Stimulated activated naive B cell treated with anti-CD40 and anti-IgM and Interleukin-4, amounts not matched to agents 10 μg/mL and 1 μg/mL and 100 μg/mL, for 72 hours (primary cell): ENCODE measurements around the gene DYDC2.
"Not testable (repeated sequence)": the region's sequence is repeated elsewhere in the genome, so short reads cannot be mapped to it uniquely, and the experiment has no call there.

ENCODE experiments used
- ATAC-seq, 2 donors: fragments of 150-1000 bp; cut with Tn5 transposase; replicated peaks; 2 replicates each; pipeline ENCODE4 v1.10.0; 2021; ENCODE audit warnings: moderate library complexity in 1 of 2
- DNase-seq: peaks from one replicate; pipeline ENCODE4 v3.0.0; 2021
- H3K27ac Mint-ChIP-seq: one replicate; pipeline ENCODE4 v1.8.0; 2022; ENCODE audit warnings: mild to moderate bottlenecking, mixed read lengths
- H3K27me3 Mint-ChIP-seq, 2 donors: one replicate each; pipeline ENCODE4 v1.8.0; 2022; ENCODE audit warnings: mixed read lengths in 2 of 2
- H3K36me3 Mint-ChIP-seq, 2 donors: one replicate each; pipeline ENCODE4 v1.8.0; 2022; ENCODE audit warnings: mixed read lengths in 2 of 2, mild to moderate bottlenecking in 1 of 2
- H3K4me1 Mint-ChIP-seq, 2 donors: one replicate each; pipeline ENCODE4 v1.8.0; 2022; ENCODE audit warnings: mixed read lengths in 2 of 2, mild to moderate bottlenecking in 1 of 2
- H3K4me3 Mint-ChIP-seq, 2 donors: one replicate each; pipeline ENCODE4 v1.8.0; 2022; ENCODE audit warnings: mild to moderate bottlenecking in 2 of 2, mixed read lengths in 2 of 2, moderate library complexity in 1 of 2
- H3K9me3 Mint-ChIP-seq, 2 donors: one replicate each; pipeline ENCODE4 v1.8.0; 2022; ENCODE audit warnings: mixed read lengths in 2 of 2, mild to moderate bottlenecking in 1 of 2

Gene DYDC2

GRCh38 chr10:80344912-80345311 lies 11.7 kb upstream of the DYDC2 start:
- DNase-seq = no peak
- Mint-ChIP-seq H3K9me3 (peaks cover 0 to 3% of the 10 kb centered on the region in 2 donors), H3K36me3 (no peaks in the 10 kb centered on the region), H3K4me1 (no peaks in the 10 kb centered on the region), H3K4me3 (no peak overlapping the region), H3K27ac (no peak overlapping the region), H3K27me3 (no peaks in the 10 kb centered on the region)
- ATAC-seq = no peak

GRCh38 chr10:80350251-80350650 lies 6.3 kb upstream of the DYDC2 start:
- Mint-ChIP-seq H3K27ac (no peak overlapping the region), H3K9me3 (no peaks in the 10 kb centered on the region), H3K4me1 (no peaks in the 10 kb centered on the region), H3K36me3 (no peaks in the 10 kb centered on the region), H3K27me3 (peaks cover 6 to 8% of the 10 kb centered on the region in 2 donors), H3K4me3 (no peak overlapping the region)
- ATAC-seq = no peak
- DNase-seq = no peak

- H3K4me3 Mint-ChIP-seq = no peak overlapping the region
- H3K27me3 Mint-ChIP-seq = peaks cover 12 to 18% of the 10 kb centered on the region in 2 donors
- no peaks in the 10 kb centered on the region for H3K9me3 Mint-ChIP-seq
- DNase-seq = no peak
- H3K36me3 Mint-ChIP-seq = no peaks in the 10 kb centered on the region
- ATAC-seq = no peak
- no peak overlapping the region for H3K27ac Mint-ChIP-seq
- H3K4me1 Mint-ChIP-seq = peaks cover 0 to 1% of the 10 kb centered on the region in 2 donors
Measured at GRCh38 chr10:80351220-80351619, 5.4 kb upstream of the DYDC2 start.

GRCh38 chr10:80356989-80357850 lies 639 bp downstream of the DYDC2 start:
- peaks cover 28 to 44% of the 10 kb centered on the region in 2 donors for H3K27me3 Mint-ChIP-seq
- H3K4me3 Mint-ChIP-seq = peak overlapping the region; percentile 86 to 90
- peak; percentile 23 to 26 for ATAC-seq
- H3K4me1 Mint-ChIP-seq = peaks cover 6 to 16% of the 10 kb centered on the region in 2 donors
- DNase-seq = no peak
- peak overlapping the region; percentile 25 for H3K27ac Mint-ChIP-seq
- no peaks in the 10 kb centered on the region for H3K9me3 Mint-ChIP-seq
- H3K36me3 Mint-ChIP-seq = no peaks in the 10 kb centered on the region

- Mint-ChIP-seq H3K27me3 (peaks cover 28 to 44% of the 10 kb centered on the region in 2 donors), H3K4me3 (peak overlapping the region in 1 of 2 donors; percentile 86), H3K9me3 (no peaks in the 10 kb centered on the region), H3K36me3 (no peaks in the 10 kb centered on the region), H3K27ac (no peak overlapping the region), H3K4me1 (peaks cover 6 to 16% of the 10 kb centered on the region in 2 donors)
- DNase-seq = no peak
- no peak for ATAC-seq
Measured at GRCh38 chr10:80357851-80358125, 1.2 kb downstream of the DYDC2 start.

GRCh38 chr10:80358925-80359324 lies 2.3 kb downstream of the DYDC2 start:
- ATAC-seq, H3K9me3 Mint-ChIP-seq, H3K4me3 Mint-ChIP-seq, H3K27ac Mint-ChIP-seq, H3K36me3 Mint-ChIP-seq, DNase-seq: not testable (repeated sequence)
- Mint-ChIP-seq H3K27me3 (peaks cover 28 to 44% of the 10 kb centered on the region in 2 donors), H3K4me1 (peaks cover 6 to 16% of the 10 kb centered on the region in 2 donors)

GRCh38 chr10:80359644-80360043 lies 3.1 kb downstream of the DYDC2 start:
- H3K27me3 Mint-ChIP-seq = peaks cover 28 to 42% of the 10 kb centered on the region in 2 donors
- no peak for ATAC-seq
- no peaks in the 10 kb centered on the region for H3K9me3 Mint-ChIP-seq
- H3K27ac Mint-ChIP-seq = no peak overlapping the region
- DNase-seq = no peak
- H3K36me3 Mint-ChIP-seq = no peaks in the 10 kb centered on the region
- H3K4me1 Mint-ChIP-seq = peaks cover 6 to 16% of the 10 kb centered on the region in 2 donors
- no peak overlapping the region for H3K4me3 Mint-ChIP-seq

GRCh38 chr10:80365510-80365909 lies 8.9 kb downstream of the DYDC2 start:
- H3K27me3 Mint-ChIP-seq = peaks cover 0 to 4% of the 10 kb centered on the region in 2 donors
- no peak overlapping the region for H3K27ac Mint-ChIP-seq
- DNase-seq (no peak), ATAC-seq (no peak)
- H3K36me3 Mint-ChIP-seq = peaks cover 4 to 8% of the 10 kb centered on the region in 2 donors
- peaks cover 8 to 12% of the 10 kb centered on the region in 2 donors for H3K9me3 Mint-ChIP-seq
- no peak overlapping the region for H3K4me3 Mint-ChIP-seq
- H3K4me1 Mint-ChIP-seq = no peaks in the 10 kb centered on the region

- no peak for ATAC-seq
- H3K9me3 Mint-ChIP-seq = peaks cover 8 to 10% of the 10 kb centered on the region in 2 donors
- H3K27me3 Mint-ChIP-seq = peaks cover 0 to 8% of the 10 kb centered on the region in 2 donors
- H3K4me3 Mint-ChIP-seq = no peak overlapping the region
- DNase-seq = no peak
- no peak overlapping the region for H3K27ac Mint-ChIP-seq
- peaks cover 3 to 8% of the 10 kb centered on the region in 2 donors for H3K36me3 Mint-ChIP-seq
- H3K4me1 Mint-ChIP-seq = peaks cover 0 to 2% of the 10 kb centered on the region in 2 donors
Measured at GRCh38 chr10:80371467-80371866, 14.9 kb downstream of the DYDC2 start.

GRCh38 chr10:80372675-80373074 lies 16.1 kb downstream of the DYDC2 start:
- DNase-seq (no peak), ATAC-seq (no peak)
- Mint-ChIP-seq H3K4me1 (peaks cover 0 to 2% of the 10 kb centered on the region in 2 donors), H3K27me3 (peaks cover 0 to 8% of the 10 kb centered on the region in 2 donors), H3K9me3 (peaks cover 4 to 5% of the 10 kb centered on the region in 2 donors), H3K4me3 (no peak overlapping the region), H3K36me3 (peaks cover 0 to 4% of the 10 kb centered on the region in 2 donors), H3K27ac (no peak overlapping the region)

GRCh38 chr10:80373502-80373901 lies 16.9 kb downstream of the DYDC2 start:
- Mint-ChIP-seq H3K27ac (no peak overlapping the region), H3K4me3 (no peak overlapping the region), H3K4me1 (peaks cover 2 to 4% of the 10 kb centered on the region in 2 donors), H3K9me3 (peaks cover 0 to 3% of the 10 kb centered on the region in 2 donors), H3K27me3 (peaks cover 0 to 8% of the 10 kb centered on the region in 2 donors), H3K36me3 (no peaks in the 10 kb centered on the region)
- ATAC-seq (no peak), DNase-seq (no peak)

- H3K36me3 Mint-ChIP-seq = no peaks in the 10 kb centered on the region
- no peaks in the 10 kb centered on the region for H3K9me3 Mint-ChIP-seq
- DNase-seq = no peak
- H3K4me3 Mint-ChIP-seq = no peak overlapping the region
- H3K4me1 Mint-ChIP-seq = peaks cover 5 to 15% of the 10 kb centered on the region in 2 donors
- no peak for ATAC-seq
- H3K27me3 Mint-ChIP-seq = peaks cover 0 to 3% of the 10 kb centered on the region in 2 donors
- no peak overlapping the region for H3K27ac Mint-ChIP-seq
Measured at GRCh38 chr10:80379701-80380100, 23.1 kb downstream of the DYDC2 start.

- H3K27ac Mint-ChIP-seq = no peak overlapping the region
- H3K36me3 Mint-ChIP-seq = no peaks in the 10 kb centered on the region
- no peaks in the 10 kb centered on the region for H3K9me3 Mint-ChIP-seq
- H3K4me1 Mint-ChIP-seq = peaks cover 5 to 15% of the 10 kb centered on the region in 2 donors
- H3K27me3 Mint-ChIP-seq = peaks cover 0 to 3% of the 10 kb centered on the region in 2 donors
- ATAC-seq (no peak), DNase-seq (no peak)
- H3K4me3 Mint-ChIP-seq = no peak overlapping the region
Measured at GRCh38 chr10:80380185-80380584, 23.6 kb downstream of the DYDC2 start.

GRCh38 chr10:80382989-80383388 lies 26.4 kb downstream of the DYDC2 start:
- peak; percentile 55 to 57 for ATAC-seq
- DNase-seq = peak; percentile 17
- Mint-ChIP-seq H3K27me3 (peaks cover 0 to 3% of the 10 kb centered on the region in 2 donors), H3K27ac (no peak overlapping the region), H3K4me3 (no peak overlapping the region), H3K36me3 (no peaks in the 10 kb centered on the region), H3K9me3 (no peaks in the 10 kb centered on the region), H3K4me1 (peaks cover 5 to 15% of the 10 kb centered on the region in 2 donors)

GRCh38 chr10:80390740-80391139 lies 34.2 kb downstream of the DYDC2 start:
- no peak overlapping the region for H3K27ac Mint-ChIP-seq
- DNase-seq (no peak), ATAC-seq (no peak)
- H3K9me3 Mint-ChIP-seq = no peaks in the 10 kb centered on the region
- H3K4me3 Mint-ChIP-seq = no peak overlapping the region
- no peaks in the 10 kb centered on the region for H3K4me1 Mint-ChIP-seq
- peaks cover 0 to 4% of the 10 kb centered on the region in 2 donors for H3K27me3 Mint-ChIP-seq
- H3K36me3 Mint-ChIP-seq = no peaks in the 10 kb centered on the region
